ENCODE data around the gene TMOD4.

Gene TMOD4

DNA sequence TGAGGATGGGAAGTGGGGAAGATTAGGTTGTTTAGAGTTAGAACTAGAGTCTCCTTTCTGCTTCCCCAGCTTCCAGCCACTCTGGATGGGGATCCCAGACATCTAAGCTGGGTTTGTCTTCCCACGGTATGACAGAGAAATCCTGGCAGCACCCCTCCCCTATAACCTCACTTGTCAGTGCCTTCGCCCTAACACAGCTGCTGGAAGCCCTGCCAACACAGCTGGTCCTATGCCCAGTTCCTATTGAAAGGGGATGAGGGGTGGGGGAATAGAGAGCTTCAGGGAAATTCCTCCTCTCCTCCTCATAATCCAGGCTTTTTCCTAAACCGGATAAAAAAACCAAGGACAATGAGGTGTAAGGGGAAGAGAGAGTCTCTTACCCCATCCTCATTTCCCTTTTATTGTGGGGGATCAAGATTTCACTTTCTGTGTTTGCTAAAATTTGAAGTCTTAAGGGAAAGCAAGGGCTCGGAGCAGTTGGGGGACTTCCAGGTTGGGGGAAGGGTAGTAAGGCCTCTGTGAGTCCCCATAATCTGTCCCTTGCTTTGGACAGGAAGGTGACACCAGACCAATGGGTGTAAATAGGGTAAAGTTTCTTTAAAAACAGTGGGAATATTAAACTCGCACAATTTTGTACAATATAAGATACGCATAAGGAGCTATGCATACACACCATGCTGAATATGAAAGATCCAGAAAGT lies 590 bp downstream of the TMOD4 start:
- no peak for DNase-seq (ENCODE audit: low read depth)

DNA sequence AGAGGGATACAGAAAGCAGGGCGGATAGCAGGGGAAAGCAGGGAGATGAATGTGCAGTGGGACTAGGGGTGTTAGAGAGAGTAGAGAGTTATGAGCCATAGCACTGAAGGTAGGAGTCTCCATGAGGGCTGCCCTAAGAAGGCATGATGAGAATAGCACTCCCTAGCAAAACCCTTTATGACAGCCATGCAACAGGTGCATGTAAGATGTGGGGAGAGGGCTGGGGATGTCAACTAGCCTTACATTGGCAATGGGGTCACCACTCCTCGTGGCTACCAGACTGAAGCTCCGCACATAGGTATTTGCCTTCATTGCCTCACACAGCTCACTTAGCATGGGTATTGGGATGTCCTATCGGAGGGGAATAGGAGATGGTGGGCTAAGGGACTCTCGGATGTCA lies 4.6 kb downstream of the TMOD4 start:
- DNase-seq (ENCODE audit: low read depth), result no peak

DNA sequence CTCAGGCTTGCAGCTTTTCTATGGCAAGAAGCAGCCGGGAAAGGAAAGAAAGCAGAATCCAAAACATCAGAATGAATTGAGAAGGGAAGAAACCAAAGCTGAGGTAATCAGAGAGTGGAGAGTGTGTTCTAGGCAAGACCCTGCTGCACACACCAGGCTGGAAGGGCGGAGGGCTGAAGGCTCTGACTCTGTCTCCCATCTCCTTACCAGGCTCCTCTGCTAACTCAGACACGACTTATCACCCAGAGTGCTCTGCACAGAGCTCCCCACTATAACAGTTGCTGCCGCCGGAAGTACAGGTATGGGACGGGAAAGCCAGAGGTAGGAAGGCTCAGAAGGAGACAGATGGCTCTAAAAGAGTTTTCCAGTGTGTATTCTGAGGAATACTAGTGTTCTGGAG lies 8.7 kb downstream of the TMOD4 start:
- no peak for DNase-seq (ENCODE audit: low read depth)

DNA sequence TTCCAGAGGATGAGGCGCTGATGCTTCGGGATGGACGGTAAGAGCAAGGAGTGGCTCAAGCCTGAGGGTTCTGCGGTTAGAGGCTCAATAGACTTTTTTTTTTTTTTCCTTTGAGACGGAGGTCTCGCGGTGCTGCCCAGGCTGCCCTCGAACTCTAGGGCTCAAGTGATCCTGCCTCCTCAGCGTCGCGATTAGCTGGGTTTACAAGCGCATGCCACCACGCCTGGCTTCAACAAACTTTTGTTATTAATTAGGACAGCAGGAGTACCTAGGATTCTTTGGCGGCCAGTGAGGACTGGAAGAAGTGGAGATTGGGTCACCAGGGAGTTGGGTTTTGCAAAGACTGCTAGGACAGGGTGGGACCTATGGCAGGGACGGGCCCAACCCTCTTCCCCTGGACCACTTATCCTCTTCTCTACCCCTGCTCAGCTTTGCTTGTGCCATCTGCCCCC lies 9.2 kb downstream of the TMOD4 start:
- DNase-seq (ENCODE audit: low read depth), result peak; percentile 56

DNA sequence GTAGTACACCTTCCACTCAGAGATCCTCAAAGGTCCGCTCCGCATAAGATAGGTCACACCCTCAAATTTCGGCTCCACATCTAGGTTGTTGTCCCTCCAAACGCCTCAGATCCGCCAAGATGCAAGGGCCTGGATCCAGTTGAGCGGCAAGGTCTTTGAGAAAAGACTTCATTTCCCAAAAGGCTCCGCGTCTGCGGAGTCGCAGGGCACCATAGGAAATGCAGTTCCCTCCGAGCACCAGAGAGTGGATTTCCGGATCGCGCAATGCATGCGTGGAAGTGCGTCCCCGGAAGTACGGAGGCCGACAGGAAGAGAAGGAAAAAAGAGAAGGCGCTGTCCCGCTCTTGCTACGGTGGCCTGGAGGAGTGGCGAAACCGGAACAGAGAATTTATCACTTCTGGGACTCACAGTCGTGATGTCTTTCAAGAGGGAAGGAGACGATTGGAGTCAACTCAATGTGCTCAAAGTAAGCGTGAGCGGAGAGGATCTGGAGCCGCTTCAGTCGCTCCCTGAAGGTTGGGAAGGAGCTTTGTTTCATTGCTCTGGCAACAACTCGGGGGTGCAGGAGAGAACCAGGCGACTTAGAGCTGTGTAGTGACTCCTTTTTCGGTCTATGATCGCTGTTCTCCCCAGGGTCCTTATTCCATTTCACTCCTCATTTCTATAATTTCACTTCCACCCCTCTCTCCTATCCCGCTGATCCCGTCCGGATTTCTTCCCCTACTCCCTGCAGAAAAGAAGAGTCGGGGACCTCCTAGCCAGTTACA lies 9.9 kb downstream of the TMOD4 start, which contains the start of the genes LYSMD1 and SCNM1:
LYSMD1 (minus strand) TSS at position 165 of the 767 bp plus-strand sequence. CDS start 644 bp downstream, outside the sequence.
SCNM1 (plus strand) TSS at position 407 of the 767 bp plus-strand sequence; CDS start at position 416, 9 bp downstream.
- peak; percentile 98 for DNase-seq (ENCODE audit: low read depth)

DNA sequence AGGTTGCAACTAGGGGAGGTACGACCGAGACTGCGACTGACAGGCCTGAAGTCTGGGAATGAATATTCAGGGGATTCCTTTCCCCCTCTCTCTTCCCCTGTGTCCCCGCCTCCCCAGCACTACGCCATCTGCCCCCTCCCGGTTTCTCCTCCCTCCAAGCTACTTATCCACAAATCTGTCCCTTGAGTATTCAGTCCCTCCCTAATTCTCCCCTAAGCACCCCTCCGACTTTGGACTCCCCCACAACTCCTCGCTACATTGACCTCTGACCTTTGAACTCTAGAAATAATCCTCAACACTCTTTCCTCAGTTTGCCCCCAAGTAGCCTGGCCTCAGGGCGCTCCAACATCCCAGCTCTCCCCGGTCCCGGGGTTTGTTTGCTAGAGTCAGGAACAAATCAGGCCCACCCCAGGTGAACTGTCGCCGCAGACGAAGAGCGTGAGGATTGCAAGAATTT lies 10.5 kb downstream of the TMOD4 start:
- no peak for DNase-seq (ENCODE audit: low read depth)

DNA sequence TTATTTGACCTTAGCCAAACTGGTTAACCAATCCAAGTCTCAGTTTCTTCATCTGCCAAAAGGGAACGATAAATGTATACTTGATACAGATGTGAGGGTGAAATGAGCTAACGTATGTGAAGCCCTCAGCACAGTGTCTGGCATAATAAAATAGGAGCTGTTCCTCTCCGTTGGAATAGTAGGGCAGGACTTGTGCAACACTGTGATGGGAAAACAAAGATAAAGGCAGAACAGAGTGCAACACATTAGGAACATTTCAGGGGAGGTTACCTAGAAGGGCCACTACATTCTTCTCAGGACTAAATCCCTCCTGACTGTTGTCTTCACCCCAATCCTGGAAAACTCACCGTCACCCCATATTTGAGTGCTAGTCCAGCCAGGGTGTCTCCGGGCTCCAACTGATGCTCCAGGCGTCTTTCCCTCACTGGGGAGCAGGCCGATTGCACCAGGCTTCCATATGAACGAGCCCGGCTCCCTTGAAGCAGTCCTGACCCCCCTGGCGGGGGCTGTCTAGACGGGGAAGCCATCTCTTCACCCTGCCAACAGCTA lies 11.0 kb downstream of the TMOD4 start:
- no peak for DNase-seq (ENCODE audit: low read depth)

DNA sequence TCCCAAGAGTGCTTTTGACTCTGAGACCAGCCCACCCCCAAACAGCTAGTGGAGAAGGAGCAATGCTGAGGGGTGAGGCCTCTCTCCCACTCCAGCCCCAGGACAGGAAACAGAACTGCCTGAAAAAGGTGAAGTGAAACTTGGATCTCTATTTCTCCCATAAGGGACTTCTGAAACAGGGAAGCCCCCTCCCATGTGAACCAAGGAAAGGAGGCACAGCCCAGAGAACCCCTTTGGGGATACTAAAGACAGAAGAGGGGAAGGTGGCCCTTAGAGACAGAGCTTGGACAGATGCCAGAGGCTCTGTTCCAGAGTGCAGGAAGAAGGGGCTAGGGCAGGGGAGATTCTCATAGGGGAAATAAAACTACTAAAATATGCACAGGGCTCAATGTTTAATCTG lies 16.4 kb downstream of the TMOD4 start:
- DNase-seq (ENCODE audit: low read depth), result no peak

DNA sequence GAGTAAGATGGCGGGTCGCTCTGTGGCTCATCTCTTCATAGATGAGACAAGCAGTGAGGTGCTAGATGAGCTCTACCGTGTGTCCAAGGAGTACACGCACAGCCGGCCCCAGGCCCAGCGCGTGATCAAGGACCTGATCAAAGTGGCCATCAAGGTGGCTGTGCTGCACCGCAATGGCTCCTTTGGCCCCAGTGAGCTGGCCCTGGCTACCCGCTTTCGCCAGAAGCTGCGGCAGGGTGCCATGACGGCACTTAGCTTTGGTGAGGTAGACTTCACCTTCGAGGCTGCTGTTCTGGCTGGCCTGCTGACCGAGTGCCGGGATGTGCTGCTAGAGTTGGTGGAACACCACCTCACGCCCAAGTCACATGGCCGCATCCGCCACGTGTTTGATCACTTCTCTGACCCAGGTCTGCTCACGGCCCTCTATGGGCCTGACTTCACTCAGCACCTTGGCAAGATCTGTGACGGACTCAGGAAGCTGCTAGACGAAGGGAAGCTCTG lies 17.0 kb downstream of the TMOD4 start:
- DNase-seq (ENCODE audit: low read depth), result no peak

DNA sequence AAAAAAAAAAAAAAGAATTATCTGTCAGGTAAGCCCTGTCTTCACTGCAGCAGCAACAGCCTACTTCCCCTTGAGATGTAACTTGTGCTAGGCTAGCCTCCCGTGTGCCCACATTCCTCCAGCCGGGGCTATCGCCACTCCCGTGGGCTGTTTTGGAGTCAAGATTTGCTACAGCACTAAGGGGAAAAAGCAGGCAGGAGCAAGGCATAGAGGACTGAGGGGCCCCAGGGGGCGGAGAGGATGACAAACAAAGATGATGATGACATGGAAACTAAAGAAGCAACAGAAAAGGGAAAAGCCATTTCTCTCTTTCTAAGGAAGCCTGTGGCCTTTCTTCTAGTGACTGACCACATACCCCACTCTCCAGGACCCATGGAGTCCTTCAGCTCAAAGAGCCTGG lies 17.5 kb downstream of the TMOD4 start:
- no peak for DNase-seq (ENCODE audit: low read depth)

DNA sequence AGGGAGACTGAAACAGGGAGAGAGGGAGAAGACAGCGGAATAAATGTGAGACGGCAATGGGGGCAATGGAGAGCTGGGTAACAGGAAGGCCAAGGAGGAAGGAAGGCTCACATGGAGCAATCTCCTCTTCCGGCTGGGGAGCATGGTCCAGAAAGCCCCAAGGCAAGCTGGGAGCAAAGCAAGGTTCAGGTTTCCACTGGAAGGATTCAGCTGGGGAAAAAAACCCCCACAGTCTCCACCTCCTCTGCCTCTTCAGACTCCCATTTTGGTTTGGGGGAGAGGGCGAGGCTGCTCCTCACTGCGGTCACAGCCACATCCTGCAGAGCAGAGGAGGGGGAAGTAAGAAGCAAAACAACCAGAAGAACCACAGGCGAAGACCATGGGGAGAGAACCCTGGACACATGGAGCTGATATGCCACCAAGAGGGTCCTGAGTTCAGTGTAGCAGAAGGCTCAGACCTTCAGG lies 18.7 kb downstream of the TMOD4 start:
- no peak for DNase-seq (ENCODE audit: low read depth)

DNA sequence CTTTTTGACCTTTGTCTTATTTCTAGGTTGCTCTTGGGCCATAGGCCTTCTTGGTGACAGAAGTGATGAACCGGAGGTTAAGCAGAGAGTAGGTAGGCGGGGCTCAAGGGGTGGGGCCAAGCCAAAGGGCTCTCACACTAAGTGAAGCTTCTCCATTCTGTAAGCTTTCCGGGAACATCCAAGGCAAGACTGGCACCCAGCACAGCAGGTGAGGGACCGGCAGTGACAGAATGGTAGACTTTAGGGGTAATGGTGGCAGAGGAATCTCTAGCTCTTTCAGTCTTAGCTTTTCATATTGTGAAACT lies 19.3 kb downstream of the TMOD4 start, which contains the start of gene TNFAIP8L2:
TNFAIP8L2 (plus strand) TSS at position 135 of the 305 bp plus-strand sequence. CDS start 2,049 bp downstream, outside the sequence.
- no peak for DNase-seq (ENCODE audit: low read depth)

DNA sequence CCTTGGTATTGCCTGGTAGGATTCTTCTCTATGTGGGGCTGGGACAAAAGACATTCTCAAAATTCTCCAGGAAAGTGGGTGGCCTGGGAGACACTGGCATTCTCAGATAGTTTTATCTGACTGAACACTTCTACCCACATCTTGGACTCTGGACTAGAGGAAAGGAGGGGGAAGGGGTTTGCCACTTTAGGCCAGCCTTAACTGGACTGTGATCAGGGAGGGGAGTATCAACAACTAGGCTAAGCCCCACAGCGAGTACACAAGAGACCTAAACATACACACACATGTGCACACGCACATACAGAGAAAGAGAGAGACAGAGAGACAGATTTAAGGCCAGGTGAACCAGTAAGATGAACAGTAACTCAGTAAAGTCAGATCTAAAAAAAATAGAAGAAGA lies 28.1 kb downstream of the TMOD4 start:
- no peak for DNase-seq (ENCODE audit: low read depth)

DNA sequence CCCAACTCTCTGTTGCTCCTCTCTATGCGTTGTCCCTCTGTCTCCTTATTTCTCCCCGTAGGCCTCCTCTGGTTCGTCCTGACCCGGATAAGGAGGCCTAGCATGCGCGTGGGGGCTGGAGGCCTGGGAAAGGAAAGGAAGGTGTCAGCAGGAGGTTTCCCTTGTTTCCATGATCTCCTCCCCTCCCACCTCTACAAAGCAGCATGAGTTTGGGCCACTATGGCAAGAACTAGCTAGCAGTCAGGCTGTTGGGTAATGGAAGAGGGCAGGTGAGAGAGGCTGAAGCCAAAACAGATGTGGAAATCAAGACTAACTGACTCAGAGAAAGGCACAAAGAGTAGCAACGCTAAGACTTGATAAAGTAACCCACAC lies 28.7 kb downstream of the TMOD4 start:
- DNase-seq (ENCODE audit: low read depth), result no peak

DNA sequence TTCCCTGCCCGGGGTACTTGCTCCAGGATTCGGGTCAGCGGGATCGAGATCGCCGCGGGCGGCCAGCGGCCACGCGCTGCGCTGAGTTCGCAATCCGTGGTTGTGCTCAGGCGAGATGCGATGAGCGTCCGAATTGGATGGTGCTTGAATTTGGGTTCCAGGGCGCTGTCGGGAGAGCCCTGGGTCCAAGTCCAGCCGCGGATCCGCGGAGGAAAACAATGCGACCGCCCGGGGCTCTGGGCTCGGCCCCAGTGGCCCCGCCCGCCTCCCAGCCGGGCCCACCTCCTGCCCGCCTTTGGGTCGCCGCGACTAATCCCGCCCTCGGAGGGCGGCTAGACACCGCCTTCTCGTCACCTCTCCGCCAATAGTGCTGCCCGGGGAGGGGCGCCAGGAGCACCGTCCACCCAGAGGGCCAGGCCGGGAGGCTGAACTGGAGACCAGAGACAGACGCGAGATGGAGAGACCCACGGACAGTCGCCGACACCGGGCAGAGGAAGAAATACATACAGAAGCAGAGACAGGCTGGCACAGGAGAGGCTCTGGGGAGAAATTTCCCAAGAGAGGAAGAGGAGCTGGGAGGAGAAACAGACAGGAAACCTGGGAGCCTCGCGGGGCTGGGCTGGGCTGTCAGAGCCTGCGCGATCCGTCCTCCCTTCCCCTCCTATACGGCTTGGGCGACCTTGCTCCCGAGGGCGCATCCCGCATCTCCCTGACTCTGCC lies 29.2 kb downstream of the TMOD4 start, which contains the start of gene SEMA6C:
SEMA6C (minus strand) TSS at position 220 of the 720 bp plus-strand sequence. CDS start 4,010 bp downstream, outside the sequence.
- peak; percentile 73 for DNase-seq (ENCODE audit: low read depth)

DNA sequence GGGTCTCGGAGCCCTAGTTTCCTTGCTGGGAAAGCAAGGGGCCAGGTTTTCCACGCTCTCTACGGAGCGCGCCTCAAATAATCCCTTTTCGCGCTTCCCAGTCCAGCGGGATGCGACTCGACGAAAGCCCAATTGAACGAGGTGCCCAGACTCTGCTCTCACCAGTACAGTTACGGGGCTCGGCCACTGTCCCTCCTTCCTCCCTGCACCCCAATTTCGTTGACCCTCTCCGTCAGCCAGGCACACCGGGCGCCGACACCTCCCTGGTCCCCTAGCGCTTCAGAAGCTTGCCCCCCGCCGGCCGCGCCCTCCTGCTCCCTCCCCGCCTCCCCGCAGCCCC lies 29.7 kb downstream of the TMOD4 start:
- no peak for DNase-seq (ENCODE audit: low read depth)

DNA sequence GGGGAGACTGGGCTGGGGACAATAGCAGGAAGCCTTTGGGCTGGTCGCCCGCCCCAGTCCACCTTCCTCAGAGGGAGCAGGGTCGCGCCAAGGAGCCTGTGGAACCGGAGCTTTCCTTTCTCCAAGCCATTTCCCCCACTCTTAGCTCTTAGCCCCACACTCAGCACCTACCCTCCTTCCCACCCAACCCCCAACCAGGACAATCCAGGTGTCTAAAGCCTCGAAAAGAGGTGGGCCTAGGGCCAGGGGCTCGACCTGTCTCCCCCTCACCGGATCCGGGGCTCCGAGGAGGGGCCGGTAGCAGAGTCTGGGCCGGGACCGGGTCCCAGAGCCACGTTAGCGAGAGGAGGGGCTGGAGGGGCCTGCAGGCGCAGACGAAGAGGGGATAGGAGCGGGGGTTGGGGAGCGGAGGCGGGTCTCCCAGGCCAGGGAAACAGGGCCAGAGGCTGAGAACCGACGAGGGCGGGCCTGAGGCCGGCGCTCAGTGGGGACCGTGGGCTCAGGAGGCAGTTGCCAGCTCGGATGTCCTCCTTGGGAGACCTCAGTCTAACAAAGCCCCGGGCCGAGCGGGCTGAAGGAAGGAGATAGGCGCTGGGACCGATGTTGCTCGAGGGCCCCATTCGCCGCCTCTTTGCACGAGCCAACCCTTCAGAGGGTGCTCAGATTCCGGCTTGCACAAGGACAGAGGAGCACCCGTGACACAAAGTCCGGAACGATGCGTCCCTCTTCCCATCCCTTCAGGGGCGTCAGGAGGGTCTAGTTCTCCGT lies 30.3 kb downstream of the TMOD4 start:
- DNase-seq (ENCODE audit: low read depth), result no peak

DNA sequence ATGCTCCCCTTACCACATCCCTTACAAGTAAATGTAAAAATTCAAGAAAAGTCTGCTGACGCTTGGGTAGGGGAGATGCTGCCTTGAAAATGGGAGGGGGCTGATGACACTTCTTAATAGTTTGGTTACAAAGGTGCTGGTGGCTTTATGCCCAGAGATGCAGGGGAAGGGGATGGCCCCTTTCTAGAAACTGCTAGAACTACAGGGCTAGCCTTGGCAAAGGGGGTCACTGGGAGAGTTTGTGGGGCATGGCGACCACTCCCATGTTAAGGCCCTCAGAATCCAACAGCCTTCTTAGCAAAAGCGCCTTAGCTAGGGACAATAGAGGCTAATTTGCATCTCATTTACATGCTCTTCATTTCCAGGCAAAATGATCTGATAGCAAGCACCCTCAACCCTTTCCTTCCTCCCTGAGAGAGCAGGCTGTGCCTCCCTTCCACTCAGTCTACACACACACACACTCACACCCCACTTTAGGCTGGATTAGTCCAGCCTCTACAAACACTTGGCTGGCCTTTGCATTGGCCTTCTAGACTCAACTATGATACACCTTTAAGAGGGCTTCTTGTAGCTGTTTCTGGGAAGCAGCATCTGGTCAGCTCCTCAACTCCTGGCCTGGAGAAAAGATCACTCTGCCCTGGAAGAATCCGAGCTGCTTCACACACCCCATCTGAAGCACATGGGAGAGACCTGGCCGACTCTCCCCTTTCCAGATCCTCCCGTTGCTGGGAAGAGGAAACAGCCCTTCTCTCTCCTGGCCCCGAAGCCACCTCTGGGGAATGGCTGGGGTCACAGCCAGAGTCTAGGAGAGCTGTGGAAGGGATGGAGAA lies 31.1 kb downstream of the TMOD4 start:
- no peak for DNase-seq (ENCODE audit: low read depth)

DNA sequence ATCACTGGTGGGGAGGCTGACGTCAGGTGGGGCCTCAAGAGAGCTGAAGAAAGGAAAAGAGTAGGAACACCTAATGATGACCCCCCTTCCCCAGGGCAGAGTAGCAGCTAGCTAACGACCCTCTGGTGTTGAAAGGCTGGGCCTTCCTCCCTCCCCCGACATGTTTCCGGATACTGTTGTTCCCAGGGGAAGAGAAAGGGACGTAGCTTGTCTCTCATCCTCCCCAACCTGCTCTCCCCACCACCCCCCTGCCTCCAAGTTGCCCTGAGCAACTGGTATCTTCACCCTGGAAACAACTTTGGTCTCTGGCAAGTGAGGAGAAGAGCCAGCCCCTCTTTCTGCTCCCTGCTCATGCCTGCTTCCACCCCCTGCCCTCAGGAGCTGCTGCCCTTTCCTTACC lies 31.8 kb downstream of the TMOD4 start:
- no peak for DNase-seq (ENCODE audit: low read depth)

DNA sequence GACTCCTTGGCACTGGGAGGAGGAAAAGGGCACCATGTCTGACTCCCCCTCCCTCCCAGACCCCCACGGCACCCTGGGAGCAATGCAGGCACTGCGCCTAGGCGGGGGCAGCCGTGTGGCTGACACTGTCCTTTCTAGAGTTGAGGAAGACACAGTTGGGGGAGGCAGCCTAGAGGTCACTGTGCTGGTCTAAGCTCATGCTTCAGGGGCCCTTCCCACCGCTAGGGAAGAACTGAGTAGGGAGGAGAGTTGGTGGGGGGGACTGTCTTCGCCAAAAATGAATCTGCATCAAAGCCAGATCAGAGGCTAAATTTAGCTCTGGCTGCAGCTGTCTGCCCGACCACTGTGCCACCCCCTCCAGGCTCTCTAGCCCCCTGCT lies 32.7 kb downstream of the TMOD4 start:
- no peak for DNase-seq (ENCODE audit: low read depth)
